Neural cell (in vitro differentiated cells): ENCODE results near the gene CPZ.

Experiments used
- EP300 ChIP-seq: fragments of 450-650 bp; conservative IDR thresholded peaks from 2 replicates; pipeline ENCODE4 v1.6.1; 2014; ENCODE audit warnings: antibody characterized with exemption, mild to moderate bottlenecking, moderate library complexity; ENCODE audit not compliant: poor library complexity, severe bottlenecking
- EZH2 ChIP-seq: fragments of 200-600, 300-800 bp; shearing (Covaris generic), sonication (generic); IDR thresholded peaks from 2 replicates; pipeline ENCODE4 v1.6.1; 2014; ENCODE audit warnings: antibody characterized with exemption, low read length, borderline replicate concordance, mild to moderate bottlenecking; ENCODE audit not compliant: insufficient read depth, poor library complexity, severe bottlenecking
- MXI1 ChIP-seq: fragments of 450-650 bp; conservative IDR thresholded peaks from 2 replicates; pipeline ENCODE4 v1.6.1; 2014; ENCODE audit warnings: antibody characterized with exemption, mild to moderate bottlenecking; ENCODE audit not compliant: poor library complexity, severe bottlenecking
- POLR2AphosphoS5 ChIP-seq: IDR thresholded peaks from 2 replicates; pipeline ENCODE4 v1.6.1; 2012
- RAD21 ChIP-seq: fragments of 450-650 bp; conservative IDR thresholded peaks from 2 replicates; pipeline ENCODE4 v1.6.1; 2014; ENCODE audit warnings: antibody characterized with exemption, mild to moderate bottlenecking, moderate library complexity
- SMC3 ChIP-seq: fragments of 450-650 bp; conservative IDR thresholded peaks from 2 replicates; pipeline ENCODE4 v1.6.1; 2014; ENCODE audit warnings: antibody characterized with exemption, mild to moderate bottlenecking, moderate library complexity; ENCODE audit not compliant: poor library complexity
- TAF1 ChIP-seq: IDR thresholded peaks from 2 replicates; pipeline ENCODE4 v1.6.1; 2012; ENCODE audit warnings: low read depth
- TF ChIP-seq, protein P1 (sequence below): fragments of 450-650 bp; IDR thresholded peaks from 2 replicates; pipeline ENCODE4 v1.5.1; 2014; ENCODE audit warnings: antibody characterized with exemption, mild to moderate bottlenecking, moderate library complexity; ENCODE audit not compliant: poor library complexity, severe bottlenecking
- TF ChIP-seq, protein P2 (sequence below): IDR thresholded peaks from 2 replicates; pipeline ENCODE4 v1.6.1; 2012; ENCODE audit warnings: borderline replicate concordance

DNA sequence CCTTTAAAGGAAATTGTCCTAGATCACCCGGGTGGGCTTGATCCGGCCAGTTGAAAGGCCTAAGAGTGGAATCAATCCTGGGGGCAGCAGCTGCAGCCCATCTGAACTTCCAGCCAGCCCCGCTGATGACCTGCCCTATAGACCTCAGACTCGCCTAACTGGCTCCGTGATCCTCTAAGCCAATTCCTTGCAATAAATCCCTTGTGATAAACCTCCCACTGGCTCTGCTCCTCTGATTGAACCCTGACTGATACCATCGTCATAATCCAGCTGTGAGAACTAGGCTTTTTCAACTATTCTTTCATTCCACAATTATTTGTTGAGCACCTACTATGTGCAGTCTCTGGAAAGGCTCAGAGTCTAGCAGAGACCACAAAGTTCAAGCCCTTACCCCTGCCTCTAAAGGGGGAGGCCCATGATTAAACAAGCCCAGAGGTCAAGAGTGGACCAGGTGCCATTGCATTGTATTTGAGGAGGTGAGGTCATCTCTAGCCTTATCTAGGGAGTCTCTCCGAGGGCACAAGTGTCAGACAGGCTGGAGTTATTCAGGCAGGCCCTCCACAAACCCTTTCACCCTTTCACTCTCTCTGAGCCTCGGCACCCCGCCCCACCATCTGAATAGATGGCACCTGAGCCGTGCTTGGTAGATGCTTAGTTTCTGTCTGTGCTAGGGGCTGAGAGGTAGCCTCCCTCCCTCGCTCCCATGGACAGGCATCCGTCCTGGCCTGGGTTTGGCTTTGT, 32.9 kb upstream of the CPZ start:
- TF ChIP-seq, protein P1, sequence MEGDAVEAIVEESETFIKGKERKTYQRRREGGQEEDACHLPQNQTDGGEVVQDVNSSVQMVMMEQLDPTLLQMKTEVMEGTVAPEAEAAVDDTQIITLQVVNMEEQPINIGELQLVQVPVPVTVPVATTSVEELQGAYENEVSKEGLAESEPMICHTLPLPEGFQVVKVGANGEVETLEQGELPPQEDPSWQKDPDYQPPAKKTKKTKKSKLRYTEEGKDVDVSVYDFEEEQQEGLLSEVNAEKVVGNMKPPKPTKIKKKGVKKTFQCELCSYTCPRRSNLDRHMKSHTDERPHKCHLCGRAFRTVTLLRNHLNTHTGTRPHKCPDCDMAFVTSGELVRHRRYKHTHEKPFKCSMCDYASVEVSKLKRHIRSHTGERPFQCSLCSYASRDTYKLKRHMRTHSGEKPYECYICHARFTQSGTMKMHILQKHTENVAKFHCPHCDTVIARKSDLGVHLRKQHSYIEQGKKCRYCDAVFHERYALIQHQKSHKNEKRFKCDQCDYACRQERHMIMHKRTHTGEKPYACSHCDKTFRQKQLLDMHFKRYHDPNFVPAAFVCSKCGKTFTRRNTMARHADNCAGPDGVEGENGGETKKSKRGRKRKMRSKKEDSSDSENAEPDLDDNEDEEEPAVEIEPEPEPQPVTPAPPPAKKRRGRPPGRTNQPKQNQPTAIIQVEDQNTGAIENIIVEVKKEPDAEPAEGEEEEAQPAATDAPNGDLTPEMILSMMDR = no peak
- TF ChIP-seq POLR2AphosphoS5 = no peak
- TF ChIP-seq MXI1 = no peak
- TF ChIP-seq EZH2 = no peak
- no peak for TF ChIP-seq TAF1
- TF ChIP-seq RAD21 = no peak
- TF ChIP-seq EP300 = no peak
- TF ChIP-seq, protein P2, sequence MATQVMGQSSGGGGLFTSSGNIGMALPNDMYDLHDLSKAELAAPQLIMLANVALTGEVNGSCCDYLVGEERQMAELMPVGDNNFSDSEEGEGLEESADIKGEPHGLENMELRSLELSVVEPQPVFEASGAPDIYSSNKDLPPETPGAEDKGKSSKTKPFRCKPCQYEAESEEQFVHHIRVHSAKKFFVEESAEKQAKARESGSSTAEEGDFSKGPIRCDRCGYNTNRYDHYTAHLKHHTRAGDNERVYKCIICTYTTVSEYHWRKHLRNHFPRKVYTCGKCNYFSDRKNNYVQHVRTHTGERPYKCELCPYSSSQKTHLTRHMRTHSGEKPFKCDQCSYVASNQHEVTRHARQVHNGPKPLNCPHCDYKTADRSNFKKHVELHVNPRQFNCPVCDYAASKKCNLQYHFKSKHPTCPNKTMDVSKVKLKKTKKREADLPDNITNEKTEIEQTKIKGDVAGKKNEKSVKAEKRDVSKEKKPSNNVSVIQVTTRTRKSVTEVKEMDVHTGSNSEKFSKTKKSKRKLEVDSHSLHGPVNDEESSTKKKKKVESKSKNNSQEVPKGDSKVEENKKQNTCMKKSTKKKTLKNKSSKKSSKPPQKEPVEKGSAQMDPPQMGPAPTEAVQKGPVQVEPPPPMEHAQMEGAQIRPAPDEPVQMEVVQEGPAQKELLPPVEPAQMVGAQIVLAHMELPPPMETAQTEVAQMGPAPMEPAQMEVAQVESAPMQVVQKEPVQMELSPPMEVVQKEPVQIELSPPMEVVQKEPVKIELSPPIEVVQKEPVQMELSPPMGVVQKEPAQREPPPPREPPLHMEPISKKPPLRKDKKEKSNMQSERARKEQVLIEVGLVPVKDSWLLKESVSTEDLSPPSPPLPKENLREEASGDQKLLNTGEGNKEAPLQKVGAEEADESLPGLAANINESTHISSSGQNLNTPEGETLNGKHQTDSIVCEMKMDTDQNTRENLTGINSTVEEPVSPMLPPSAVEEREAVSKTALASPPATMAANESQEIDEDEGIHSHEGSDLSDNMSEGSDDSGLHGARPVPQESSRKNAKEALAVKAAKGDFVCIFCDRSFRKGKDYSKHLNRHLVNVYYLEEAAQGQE = no peak
- no peak for TF ChIP-seq SMC3
